GM12878 (cell line): ENCODE measurements around the gene ARAP1. TPM values are rescaled to one million over a fixed set of nuclear protein-coding genes. Genes with fewer than 3 reads are reported as not detected.

ENCODE experiments used
- ATAC-seq: fragments of 200-7000 bp; cut with Tn5 transposase; 3 replicates; pipeline ENCODE4 v1.9.1; 2020; ENCODE audit warnings: mild to moderate bottlenecking, moderate library complexity
- BruUV-seq: library from RNA; stranded (reverse); fragments of 400-500 nt; replicated peaks from 2 replicates; lab custom pipeline; 2021; lab: Mats Ljungman, UMichigan
- CTCF ChIA-PET: fragments of 300-600 bp; sonication (Branson Sonifier 250); formaldehyde crosslinking; extraction: SDS; loops from one replicate; lab custom pipeline; 2021; ENCODE audit warnings: inconsistent platforms; lab: Yijun Ruan, JAX
- POLR2A ChIA-PET: fragments of 350-600 bp; formaldehyde crosslinking; extraction: SDS; loops from one replicate; lab custom pipeline; 2021; ENCODE audit warnings: inconsistent platforms; lab: Charles Lee
- RAD21 ChIA-PET: fragments of 300-600 bp; sonication (Branson Sonifier 250); formaldehyde crosslinking; loops from one replicate; lab custom pipeline; 2023; ENCODE audit warnings: antibody characterized with exemption; ENCODE audit not compliant: unreplicated experiment; lab: Charles Lee
- SMC1A ChIA-PET: fragments of 300-600 bp; sonication (Branson Sonifier 250); formaldehyde crosslinking; loops from one replicate; lab custom pipeline; 2023; ENCODE audit not compliant: unreplicated experiment, uncharacterized antibody; lab: Charles Lee
- DNase-seq: peaks from one replicate; pipeline ENCODE4 v3.0.0-alpha.2; 2011; ENCODE audit warnings: low read depth, low spot score
- FAIRE-seq: peaks from 3 replicates; lab custom pipeline; 2011; peaks lifted over from hg19 to GRCh38; lab: Jason Lieb, UNC
- H2AFZ ChIP-seq: 2 replicates; pipeline ENCODE4 v1.6.0; 2011; ENCODE audit warnings: low read depth, low read length, control low read depth; ENCODE audit not compliant: control insufficient read depth
- H3K27ac ChIP-seq: 2 replicates; pipeline ENCODE4 v1.5.1; 2011; ENCODE audit warnings: control low read depth; ENCODE audit not compliant: control insufficient read depth, insufficient read depth
- H3K27me3 ChIP-seq, 2 experiments: replicated peaks in 1 of 2; 2 replicates each; pipeline versions ENCODE4 v1.6.0 to v1.6.1; 2011; ENCODE audit warnings: low read length in 1 of 2; ENCODE audit not compliant: control insufficient read depth in 2 of 2, insufficient read depth in 2 of 2
- H3K36me3 ChIP-seq, 2 experiments: 2 replicates each; pipeline ENCODE4 v1.5.1; 2011; ENCODE audit warnings: low read length in 1 of 2; ENCODE audit not compliant: control insufficient read depth in 2 of 2, insufficient read depth in 2 of 2
- H3K4me1 ChIP-seq: 2 replicates; pipeline ENCODE4 v1.6.1; 2011; ENCODE audit warnings: mild to moderate bottlenecking, low read length, moderate library complexity, mixed read lengths; ENCODE audit not compliant: control insufficient read depth, insufficient read depth
- H3K4me2 ChIP-seq: 2 replicates; pipeline ENCODE4 v1.6.0; 2011; ENCODE audit warnings: control low read depth; ENCODE audit not compliant: control insufficient read depth, insufficient read depth
- H3K4me3 ChIP-seq: fragments of 200-600 bp; sonication (generic); 2 replicates; pipeline ENCODE4 v1.5.1; 2016
- H3K79me2 ChIP-seq: 2 replicates; pipeline ENCODE4 v1.6.0; 2011; ENCODE audit warnings: low read length; ENCODE audit not compliant: control insufficient read depth, insufficient read depth
- H3K9ac ChIP-seq: 2 replicates; pipeline ENCODE4 v1.8.0; 2011; ENCODE audit warnings: low read length, control low read depth, mixed read lengths; ENCODE audit not compliant: control insufficient read depth, insufficient read depth
- H3K9me3 ChIP-seq: replicated peaks from 3 replicates; pipeline ENCODE4 v1.5.1; 2011; ENCODE audit warnings: mild to moderate bottlenecking, low read length; ENCODE audit not compliant: control insufficient read depth, insufficient read depth
- H4K20me1 ChIP-seq: 2 replicates; pipeline ENCODE4 v1.6.0; 2011; ENCODE audit not compliant: control insufficient read depth, insufficient read depth
- BCL11A ChIP-seq: IDR thresholded peaks from 2 replicates; pipeline ENCODE4 v1.6.1; 2011; ENCODE audit warnings: low read depth, low read length
- CREB1 ChIP-seq: IDR thresholded peaks from 2 replicates; pipeline ENCODE4 v1.6.1; 2012; ENCODE audit warnings: low read depth, mild to moderate bottlenecking, inconsistent platforms
- NR2C2 ChIP-seq: IDR thresholded peaks from 2 replicates; pipeline ENCODE4 v1.6.1; 2011; ENCODE audit warnings: borderline replicate concordance, low read depth; ENCODE audit not compliant: control insufficient read depth, insufficient read length
- PAX8 ChIP-seq: fragments of 450-650 bp; IDR thresholded peaks from 2 replicates; pipeline ENCODE4 v1.6.1; 2017; ENCODE audit warnings: mild to moderate bottlenecking, moderate library complexity
- RFX5 ChIP-seq: IDR thresholded peaks from 2 replicates; pipeline ENCODE4 v1.6.1; 2011; ENCODE audit warnings: low read depth, low read length, improper control_type of control experiment
- SUZ12 ChIP-seq: fragments of 200-600 bp; sonication (generic); IDR thresholded peaks from one replicate; pipeline ENCODE4 v1.6.1; 2018; ENCODE audit warnings: antibody characterized with exemption, mild to moderate bottlenecking; ENCODE audit not compliant: unreplicated experiment
- TCF3 ChIP-seq: IDR thresholded peaks from 2 replicates; pipeline ENCODE4 v1.6.1; 2012; ENCODE audit warnings: low read depth, mild to moderate bottlenecking, low read length, borderline replicate concordance; ENCODE audit not compliant: insufficient read depth
- YBX1 ChIP-seq: fragments of 450-650 bp; IDR thresholded peaks from 2 replicates; pipeline ENCODE4 v1.6.1; 2016; ENCODE audit warnings: antibody characterized with exemption
- ZNF622 ChIP-seq: fragments of 450-650 bp; IDR thresholded peaks from 2 replicates; pipeline ENCODE4 v1.6.1; 2017; ENCODE audit warnings: mild to moderate bottlenecking, inconsistent platforms
- ZSCAN29 ChIP-seq: fragments of 450-650 bp; IDR thresholded peaks from 2 replicates; pipeline ENCODE4 v1.6.1; 2017; ENCODE audit warnings: mild to moderate bottlenecking, moderate library complexity
- WGBS: methylation state at CpG from one replicate; pipeline ENCODE4 v1.1.6; 2016; ENCODE audit warnings: low lambda C conversion rate; ENCODE audit not compliant: insufficient replicate concordance, insufficient coverage; ENCODE audit errors: missing lambda C conversion rate; 5-methylcytosine and 5-hydroxymethylcytosine counted together
- in situ Hi-C: fragments of 300-500 bp; cut with MboI; formaldehyde crosslinking; loops from 9 replicates; pipeline ENCODE4 v1.14.3; 2018; ENCODE audit warnings: mixed read lengths
- intact Hi-C: fragments of 100-400 bp; cut with micrococcal nuclease; formaldehyde crosslinking; loops from one replicate; pipeline ENCODE4 v1.14.2; 2022; ENCODE audit not compliant: unreplicated experiment
- polyA plus RNA-seq, 11 experiments: library from polyadenylated mRNA; depleted of rRNA in 4 of 11; unstranded in 6 of 11; stranded (reverse) in 5 of 11; fragments of >200 nt; fragmentation: Nextera tagmentation in 4 of 11; fragmentation: Illumina TruSeq in 1 of 11; extraction: Ambion mirVana in 4 of 11; extraction: Trizol in 1 of 11; gene quantifications; 1 replicate in 1 of 11; 2 replicates in 10 of 11; pipeline versions ENCODE4 v1.2.1 to v1.2.3, GENCODE V29; 2011 to 2016; ENCODE audit warnings: inconsistent platforms in 2 of 11, missing spikeins in 2 of 11, low read depth in 1 of 11
- total RNA-seq, 4 experiments: library from RNA; depleted of rRNA in 3 of 4; stranded (reverse); fragments of >200 nt in 3 of 4; fragmentation: Illumina TruSeq in 1 of 4; extraction: Trizol in 1 of 4; gene quantifications; 2 replicates each; pipeline versions ENCODE4 v1.2.1 to v1.2.3, GENCODE V29; 2013 to 2021
- TF ChIP-seq, protein P1 (sequence below): fragments of 450-650 bp; IDR thresholded peaks from 2 replicates; pipeline ENCODE4 v1.6.1; 2017; ENCODE audit warnings: mild to moderate bottlenecking
- TF ChIP-seq, protein P2 (sequence below): fragments of 450-650 bp; IDR thresholded peaks from 2 replicates; pipeline ENCODE4 v1.6.1; 2017; ENCODE audit warnings: low read depth, mild to moderate bottlenecking, moderate library complexity
- TF ChIP-seq, protein P3 (sequence below): IDR thresholded peaks from 2 replicates; pipeline ENCODE4 v1.6.1; 2012; ENCODE audit warnings: low read depth, low read length, improper control_type of control experiment
- TF ChIP-seq, protein P4 (sequence below): fragments of 450-650 bp; formaldehyde crosslinking; IDR thresholded peaks from 2 replicates; pipeline ENCODE4 v1.4.0; 2020; ENCODE audit warnings: mild to moderate bottlenecking, moderate library complexity
- TF ChIP-seq, protein P5 (sequence below): fragments of 450-650 bp; IDR thresholded peaks from 2 replicates; pipeline ENCODE4 v1.6.1; 2016; ENCODE audit warnings: mild to moderate bottlenecking

The ARAP1 gene
- total and polyA plus RNA-seq, 10 of the 15 experiments (the other 5 are each of a cell fraction or from before 2014, with no cell fraction given): 0.55 to 102 (median 51.0) TPM

DNA sequence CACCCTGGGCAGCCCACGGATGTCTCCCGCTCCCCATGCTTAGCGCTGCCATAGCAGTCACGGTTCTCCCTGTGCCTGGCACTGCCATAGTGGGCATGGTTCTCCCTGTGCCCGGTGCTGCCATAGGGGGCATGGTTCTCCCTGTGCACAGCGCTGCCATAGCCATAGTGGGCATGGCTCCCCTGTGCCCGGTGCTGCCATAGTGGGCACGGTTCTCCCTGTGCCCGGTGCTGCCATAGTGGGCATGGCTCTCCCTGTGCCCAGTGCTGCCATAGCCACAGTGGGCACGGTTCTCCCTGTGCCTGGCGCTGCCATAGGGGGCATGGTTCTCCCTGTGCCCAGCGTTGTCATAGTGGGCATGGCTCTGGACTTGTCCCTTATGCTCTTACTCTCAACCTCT lies 19.9 kb upstream of the ARAP1 start:
- ChIA-PET RAD21 (no interaction called here), CTCF (interaction anchor here (0.9 kb wide), 1 partner anchor 9 kb away, joined by 3 read pairs; no protein-coding TSS in a partner anchor), POLR2A (no interaction called here), SMC1A (interaction anchor here (0.6 to 1.4 kb wide), 3 partner anchors 10 to 407 kb away, joined by 3 to 4 read pairs (median 4); no protein-coding TSS in a partner anchor)
- intact Hi-C loops: no loop called here
- no peak overlapping the region for H3K4me2 ChIP-seq
- no peak for ATAC-seq
- no peaks in the 10 kb centered on the region for H3K9me3 ChIP-seq
- H3K4me1 ChIP-seq: no peaks in the 10 kb centered on the region
- in situ Hi-C loops: no loop called here
- BruUV-seq: no TSS peak
- H4K20me1 ChIP-seq: no peaks in the 10 kb centered on the region
- H3K79me2 ChIP-seq: no peaks in the 10 kb centered on the region
- no peak overlapping the region for H3K9ac ChIP-seq
- no peaks in the 10 kb centered on the region for H3K27me3 ChIP-seq
- WGBS: 74% methylated on average over 12 of the region's 12 CpGs
- no peak for DNase-seq
- no peak overlapping the region for H3K27ac ChIP-seq
- no peak for FAIRE-seq
- H3K4me3 ChIP-seq: no peak overlapping the region
- no peaks in the 10 kb centered on the region for H3K36me3 ChIP-seq
- no peak overlapping the region for H2AFZ ChIP-seq
- TF ChIP-seq, protein P1, sequence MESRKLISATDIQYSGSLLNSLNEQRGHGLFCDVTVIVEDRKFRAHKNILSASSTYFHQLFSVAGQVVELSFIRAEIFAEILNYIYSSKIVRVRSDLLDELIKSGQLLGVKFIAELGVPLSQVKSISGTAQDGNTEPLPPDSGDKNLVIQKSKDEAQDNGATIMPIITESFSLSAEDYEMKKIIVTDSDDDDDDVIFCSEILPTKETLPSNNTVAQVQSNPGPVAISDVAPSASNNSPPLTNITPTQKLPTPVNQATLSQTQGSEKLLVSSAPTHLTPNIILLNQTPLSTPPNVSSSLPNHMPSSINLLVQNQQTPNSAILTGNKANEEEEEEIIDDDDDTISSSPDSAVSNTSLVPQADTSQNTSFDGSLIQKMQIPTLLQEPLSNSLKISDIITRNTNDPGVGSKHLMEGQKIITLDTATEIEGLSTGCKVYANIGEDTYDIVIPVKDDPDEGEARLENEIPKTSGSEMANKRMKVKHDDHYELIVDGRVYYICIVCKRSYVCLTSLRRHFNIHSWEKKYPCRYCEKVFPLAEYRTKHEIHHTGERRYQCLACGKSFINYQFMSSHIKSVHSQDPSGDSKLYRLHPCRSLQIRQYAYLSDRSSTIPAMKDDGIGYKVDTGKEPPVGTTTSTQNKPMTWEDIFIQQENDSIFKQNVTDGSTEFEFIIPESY: no peak
- TF ChIP-seq, protein P2, sequence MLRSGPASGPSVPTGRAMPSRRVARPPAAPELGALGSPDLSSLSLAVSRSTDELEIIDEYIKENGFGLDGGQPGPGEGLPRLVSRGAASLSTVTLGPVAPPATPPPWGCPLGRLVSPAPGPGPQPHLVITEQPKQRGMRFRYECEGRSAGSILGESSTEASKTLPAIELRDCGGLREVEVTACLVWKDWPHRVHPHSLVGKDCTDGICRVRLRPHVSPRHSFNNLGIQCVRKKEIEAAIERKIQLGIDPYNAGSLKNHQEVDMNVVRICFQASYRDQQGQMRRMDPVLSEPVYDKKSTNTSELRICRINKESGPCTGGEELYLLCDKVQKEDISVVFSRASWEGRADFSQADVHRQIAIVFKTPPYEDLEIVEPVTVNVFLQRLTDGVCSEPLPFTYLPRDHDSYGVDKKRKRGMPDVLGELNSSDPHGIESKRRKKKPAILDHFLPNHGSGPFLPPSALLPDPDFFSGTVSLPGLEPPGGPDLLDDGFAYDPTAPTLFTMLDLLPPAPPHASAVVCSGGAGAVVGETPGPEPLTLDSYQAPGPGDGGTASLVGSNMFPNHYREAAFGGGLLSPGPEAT: no peak
- no peak for TF ChIP-seq ZSCAN29
- TF ChIP-seq, protein P3, sequence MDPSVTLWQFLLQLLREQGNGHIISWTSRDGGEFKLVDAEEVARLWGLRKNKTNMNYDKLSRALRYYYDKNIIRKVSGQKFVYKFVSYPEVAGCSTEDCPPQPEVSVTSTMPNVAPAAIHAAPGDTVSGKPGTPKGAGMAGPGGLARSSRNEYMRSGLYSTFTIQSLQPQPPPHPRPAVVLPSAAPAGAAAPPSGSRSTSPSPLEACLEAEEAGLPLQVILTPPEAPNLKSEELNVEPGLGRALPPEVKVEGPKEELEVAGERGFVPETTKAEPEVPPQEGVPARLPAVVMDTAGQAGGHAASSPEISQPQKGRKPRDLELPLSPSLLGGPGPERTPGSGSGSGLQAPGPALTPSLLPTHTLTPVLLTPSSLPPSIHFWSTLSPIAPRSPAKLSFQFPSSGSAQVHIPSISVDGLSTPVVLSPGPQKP: no peak
- TF ChIP-seq, protein P4, sequence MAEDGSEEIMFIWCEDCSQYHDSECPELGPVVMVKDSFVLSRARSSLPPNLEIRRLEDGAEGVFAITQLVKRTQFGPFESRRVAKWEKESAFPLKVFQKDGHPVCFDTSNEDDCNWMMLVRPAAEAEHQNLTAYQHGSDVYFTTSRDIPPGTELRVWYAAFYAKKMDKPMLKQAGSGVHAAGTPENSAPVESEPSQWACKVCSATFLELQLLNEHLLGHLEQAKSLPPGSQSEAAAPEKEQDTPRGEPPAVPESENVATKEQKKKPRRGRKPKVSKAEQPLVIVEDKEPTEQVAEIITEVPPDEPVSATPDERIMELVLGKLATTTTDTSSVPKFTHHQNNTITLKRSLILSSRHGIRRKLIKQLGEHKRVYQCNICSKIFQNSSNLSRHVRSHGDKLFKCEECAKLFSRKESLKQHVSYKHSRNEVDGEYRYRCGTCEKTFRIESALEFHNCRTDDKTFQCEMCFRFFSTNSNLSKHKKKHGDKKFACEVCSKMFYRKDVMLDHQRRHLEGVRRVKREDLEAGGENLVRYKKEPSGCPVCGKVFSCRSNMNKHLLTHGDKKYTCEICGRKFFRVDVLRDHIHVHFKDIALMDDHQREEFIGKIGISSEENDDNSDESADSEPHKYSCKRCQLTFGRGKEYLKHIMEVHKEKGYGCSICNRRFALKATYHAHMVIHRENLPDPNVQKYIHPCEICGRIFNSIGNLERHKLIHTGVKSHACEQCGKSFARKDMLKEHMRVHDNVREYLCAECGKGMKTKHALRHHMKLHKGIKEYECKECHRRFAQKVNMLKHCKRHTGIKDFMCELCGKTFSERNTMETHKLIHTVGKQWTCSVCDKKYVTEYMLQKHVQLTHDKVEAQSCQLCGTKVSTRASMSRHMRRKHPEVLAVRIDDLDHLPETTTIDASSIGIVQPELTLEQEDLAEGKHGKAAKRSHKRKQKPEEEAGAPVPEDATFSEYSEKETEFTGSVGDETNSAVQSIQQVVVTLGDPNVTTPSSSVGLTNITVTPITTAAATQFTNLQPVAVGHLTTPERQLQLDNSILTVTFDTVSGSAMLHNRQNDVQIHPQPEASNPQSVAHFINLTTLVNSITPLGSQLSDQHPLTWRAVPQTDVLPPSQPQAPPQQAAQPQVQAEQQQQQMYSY (CRISPR knock-in tag): no peak
- TF ChIP-seq BCL11A: no peak
- no peak for TF ChIP-seq PAX8
- TF ChIP-seq RFX5: no peak
- no peak for TF ChIP-seq TCF3
- TF ChIP-seq SUZ12: no peak
- no peak for TF ChIP-seq CREB1
- TF ChIP-seq NR2C2: no peak
- no peak for TF ChIP-seq YBX1
- TF ChIP-seq, protein P5, sequence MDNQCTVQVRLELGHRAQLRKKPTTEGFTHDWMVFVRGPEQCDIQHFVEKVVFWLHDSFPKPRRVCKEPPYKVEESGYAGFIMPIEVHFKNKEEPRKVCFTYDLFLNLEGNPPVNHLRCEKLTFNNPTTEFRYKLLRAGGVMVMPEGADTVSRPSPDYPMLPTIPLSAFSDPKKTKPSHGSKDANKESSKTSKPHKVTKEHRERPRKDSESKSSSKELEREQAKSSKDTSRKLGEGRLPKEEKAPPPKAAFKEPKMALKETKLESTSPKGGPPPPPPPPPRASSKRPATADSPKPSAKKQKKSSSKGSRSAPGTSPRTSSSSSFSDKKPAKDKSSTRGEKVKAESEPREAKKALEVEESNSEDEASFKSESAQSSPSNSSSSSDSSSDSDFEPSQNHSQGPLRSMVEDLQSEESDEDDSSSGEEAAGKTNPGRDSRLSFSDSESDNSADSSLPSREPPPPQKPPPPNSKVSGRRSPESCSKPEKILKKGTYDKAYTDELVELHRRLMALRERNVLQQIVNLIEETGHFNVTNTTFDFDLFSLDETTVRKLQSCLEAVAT: no peak
- TF ChIP-seq ZNF622: no peak
